Rectal smooth muscle tissue (tissue), 1 donor: ENCODE results near the gene DPCD.
"Not testable (repeated sequence)": the region's sequence is repeated elsewhere in the genome, so short reads cannot be mapped to it uniquely, and the experiment has no call there.

Experiments
- H3K27ac ChIP-seq: one replicate; pipeline ENCODE4 v1.7.0; 2013; ENCODE audit warnings: low read depth, low read length, inconsistent platforms
- H3K27me3 ChIP-seq: one replicate; pipeline ENCODE4 v1.7.0; 2013; ENCODE audit warnings: low read length; ENCODE audit not compliant: control insufficient read depth, insufficient read depth
- H3K36me3 ChIP-seq: one replicate; pipeline ENCODE4 v1.7.0; 2013; ENCODE audit warnings: low read length; ENCODE audit not compliant: control insufficient read depth, insufficient read depth
- H3K4me1 ChIP-seq: one replicate; pipeline ENCODE4 v1.7.0; 2013; ENCODE audit warnings: low read length; ENCODE audit not compliant: control insufficient read depth, insufficient read depth
- H3K4me3 ChIP-seq: one replicate; pipeline ENCODE4 v1.7.0; 2013; ENCODE audit warnings: low read length
- H3K9ac ChIP-seq: one replicate; pipeline ENCODE4 v1.7.0; 2013; ENCODE audit warnings: low read length

DPCD gene

DNA sequence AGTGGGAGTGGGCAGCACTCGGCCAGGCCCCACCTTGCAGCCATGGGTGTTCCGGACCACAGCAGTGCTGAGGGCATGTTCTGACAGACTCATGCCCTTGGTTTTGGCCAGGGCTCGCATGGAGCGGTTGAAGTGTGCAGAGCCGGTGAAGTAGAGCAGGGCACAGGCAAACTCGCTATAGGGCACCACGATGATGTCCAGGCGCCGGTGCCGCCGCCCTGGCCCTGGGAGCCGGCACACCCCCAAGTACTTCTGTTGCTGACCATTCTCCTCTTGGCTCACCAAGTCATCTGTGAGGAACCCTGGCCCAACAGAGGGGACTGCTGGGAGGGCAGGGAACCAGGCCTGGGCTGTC is 8.6 kb upstream of the DPCD start:
- peaks cover 13% of the 10 kb centered on the region for H3K36me3 ChIP-seq
- H3K4me1 ChIP-seq = no peaks in the 10 kb centered on the region
- no peak overlapping the region for H3K4me3 ChIP-seq
- H3K27ac ChIP-seq = no peak overlapping the region
- H3K9ac ChIP-seq = no peak overlapping the region
- H3K27me3 ChIP-seq = no peaks in the 10 kb centered on the region

DNA sequence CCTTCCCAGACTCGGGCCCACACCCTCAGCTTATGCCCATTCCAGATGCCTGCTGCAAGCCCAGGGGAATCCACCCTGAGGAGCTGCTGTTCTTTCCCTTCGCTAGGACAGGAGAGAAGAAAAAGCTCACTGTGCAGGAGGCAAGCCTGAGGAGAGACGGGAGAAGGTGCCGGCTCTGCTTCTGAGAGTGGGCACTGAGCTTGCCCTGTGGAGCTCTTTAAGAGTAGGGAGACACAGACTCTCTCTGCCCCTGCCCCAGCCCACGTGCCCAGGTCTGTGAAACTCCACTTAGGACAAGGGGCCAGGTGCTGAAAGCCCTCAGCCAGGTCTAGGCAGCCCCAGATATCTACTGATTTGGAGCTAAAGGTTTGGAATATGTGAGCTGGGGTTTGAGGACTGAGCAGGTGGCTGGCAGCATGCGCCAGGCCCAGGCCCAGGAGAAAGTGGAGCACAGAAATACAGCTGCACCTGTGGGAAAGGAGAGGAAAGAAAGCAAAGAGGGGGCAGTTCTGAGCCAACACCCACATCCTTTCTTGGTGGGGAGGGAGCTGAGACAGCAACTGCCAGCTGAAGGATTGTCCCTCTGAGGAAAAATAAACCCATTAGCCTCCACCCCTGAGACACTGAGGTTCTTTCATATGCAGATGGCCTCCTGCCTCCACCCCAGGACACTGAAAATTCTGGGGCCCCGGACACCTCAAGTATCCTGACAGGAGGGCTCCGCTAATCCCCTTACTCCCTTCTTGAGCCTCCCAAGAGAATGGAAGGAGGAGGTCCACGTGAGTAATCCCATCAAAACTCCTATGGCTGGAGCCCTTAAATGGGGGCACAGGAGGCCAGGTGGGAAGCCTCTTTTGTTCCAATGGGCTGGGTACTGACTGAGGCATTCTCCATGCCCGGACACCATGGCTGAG is 7.4 kb upstream of the DPCD start:
- no peak overlapping the region for H3K27ac ChIP-seq
- H3K9ac ChIP-seq = no peak overlapping the region
- peaks cover 21% of the 10 kb centered on the region for H3K36me3 ChIP-seq
- no peaks in the 10 kb centered on the region for H3K27me3 ChIP-seq
- H3K4me1 ChIP-seq = no peaks in the 10 kb centered on the region
- H3K4me3 ChIP-seq = no peak overlapping the region

DNA sequence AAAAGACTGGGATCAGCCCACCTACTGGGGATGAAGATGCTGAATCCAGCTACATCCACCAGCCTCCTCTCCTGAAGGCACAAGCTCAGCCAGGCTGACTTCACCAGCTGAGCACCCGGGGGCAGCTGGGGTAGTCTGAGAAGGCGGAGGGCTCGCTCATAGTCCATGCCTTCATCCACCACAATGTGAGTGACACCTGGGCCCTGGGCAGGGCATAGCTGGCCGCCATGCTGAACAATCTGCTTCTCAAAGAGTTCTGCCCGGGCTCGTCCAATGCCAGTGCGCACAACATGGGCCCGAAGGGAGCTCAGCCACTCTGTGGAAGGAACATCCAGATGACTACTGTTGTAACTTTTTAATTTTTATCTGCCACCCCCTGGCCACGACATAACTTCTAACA is 2.3 kb upstream of the DPCD start:
- no peaks in the 10 kb centered on the region for H3K27me3 ChIP-seq
- no peak overlapping the region for H3K27ac ChIP-seq
- peaks cover 4% of the 10 kb centered on the region for H3K4me1 ChIP-seq

DNA sequence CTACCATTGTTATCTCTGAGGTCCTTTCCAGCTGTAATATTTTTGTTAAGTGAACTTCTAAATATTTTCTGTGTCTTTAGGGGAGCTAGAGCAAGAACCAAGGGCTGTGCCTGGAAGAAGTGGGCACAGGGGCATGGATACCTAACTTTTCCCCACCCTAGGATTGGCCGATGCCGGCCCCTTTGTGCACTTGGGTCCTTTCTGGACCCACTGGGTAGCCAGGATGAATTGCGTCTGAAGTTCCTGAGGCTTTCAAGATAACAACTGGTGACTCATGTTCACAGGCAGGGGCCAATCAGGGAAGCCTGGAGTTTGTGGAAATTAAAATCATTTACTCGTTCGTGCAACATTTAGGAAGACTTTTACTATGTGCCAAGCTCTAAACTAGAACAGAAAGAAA is 758 bp downstream of the DPCD start:
- peaks cover 9% of the 10 kb centered on the region for H3K36me3 ChIP-seq
- H3K4me1 ChIP-seq = peaks cover 4% of the 10 kb centered on the region
- no peak overlapping the region for H3K9ac ChIP-seq
- no peak overlapping the region for H3K27ac ChIP-seq
- H3K27me3 ChIP-seq = no peaks in the 10 kb centered on the region
- peak overlapping the region; percentile 97 for H3K4me3 ChIP-seq

More for the DNA sequence above, 2.3 kb upstream of the DPCD start:
- Histone ChIP-seq H3K36me3 (peaks cover 21% of the 10 kb centered on the region), H3K4me3 (no peak overlapping the region), H3K9ac (no peak overlapping the region)

DNA sequence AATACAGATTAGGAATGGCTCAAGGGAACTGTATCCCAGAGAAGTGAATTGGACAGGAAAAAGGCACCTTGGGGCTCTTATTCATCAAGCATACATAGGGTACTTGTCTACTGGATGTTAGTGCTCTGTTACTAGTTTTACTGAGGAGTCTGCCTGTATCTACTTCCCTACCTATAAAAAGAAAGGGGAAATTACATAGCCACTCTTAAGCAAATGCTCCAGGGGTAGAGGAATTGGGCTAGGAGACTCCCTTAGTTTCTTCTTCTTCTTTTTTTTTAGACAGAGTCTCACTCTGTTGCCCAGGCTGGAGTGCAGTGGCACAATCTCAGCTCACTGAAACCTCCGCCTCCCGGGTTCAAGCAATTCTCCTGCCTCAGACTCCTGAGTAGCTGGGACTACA is 5.2 kb downstream of the DPCD start:
- not testable (repeated sequence) for H3K27ac ChIP-seq, H3K4me3 ChIP-seq, H3K9ac ChIP-seq, H3K36me3 ChIP-seq, H3K27me3 ChIP-seq, H3K4me1 ChIP-seq

DNA sequence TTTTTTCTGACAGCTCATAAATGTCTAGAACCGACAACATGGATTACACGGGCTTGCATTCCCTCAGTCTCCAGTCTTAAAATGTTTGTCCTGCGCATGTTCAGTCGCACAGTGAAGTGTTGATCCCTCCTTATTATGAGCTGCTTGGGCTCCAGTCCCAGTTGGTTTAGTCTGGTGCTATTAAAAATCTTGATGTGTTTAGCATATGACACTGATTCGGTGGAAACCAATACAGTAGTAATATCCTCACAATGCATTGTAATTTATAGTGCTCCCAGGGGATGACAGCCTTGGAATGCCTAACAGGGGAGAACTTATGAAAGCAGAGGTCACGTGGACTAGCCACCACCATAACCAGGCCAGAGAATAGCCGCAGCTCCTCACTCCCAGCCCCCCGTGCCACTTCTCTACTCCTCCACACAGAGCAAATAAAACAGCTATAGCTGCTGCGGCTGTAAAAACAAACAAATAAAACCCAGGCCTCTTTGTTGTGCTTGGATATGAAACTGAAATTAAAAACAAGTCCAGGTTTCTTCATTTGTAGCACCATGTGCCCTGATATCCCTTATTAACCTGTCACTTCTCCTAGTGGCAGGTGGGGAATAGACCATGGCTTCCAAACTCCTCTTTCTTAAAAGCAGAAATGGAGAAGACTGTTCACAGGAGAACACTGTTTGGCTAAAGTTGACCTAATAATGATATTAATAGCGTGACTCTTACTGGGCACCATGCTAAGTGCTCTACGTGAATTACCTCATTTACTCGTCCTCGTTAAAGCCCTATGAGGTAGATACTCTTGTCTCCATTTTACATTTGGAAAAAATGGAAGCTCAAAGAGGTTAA is 7.7 kb downstream of the DPCD start:
- H3K27me3 ChIP-seq = no peaks in the 10 kb centered on the region
- no peaks in the 10 kb centered on the region for H3K36me3 ChIP-seq
- H3K27ac ChIP-seq = no peak overlapping the region
- no peaks in the 10 kb centered on the region for H3K4me1 ChIP-seq
- H3K4me3 ChIP-seq = no peak overlapping the region
- no peak overlapping the region for H3K9ac ChIP-seq

DNA sequence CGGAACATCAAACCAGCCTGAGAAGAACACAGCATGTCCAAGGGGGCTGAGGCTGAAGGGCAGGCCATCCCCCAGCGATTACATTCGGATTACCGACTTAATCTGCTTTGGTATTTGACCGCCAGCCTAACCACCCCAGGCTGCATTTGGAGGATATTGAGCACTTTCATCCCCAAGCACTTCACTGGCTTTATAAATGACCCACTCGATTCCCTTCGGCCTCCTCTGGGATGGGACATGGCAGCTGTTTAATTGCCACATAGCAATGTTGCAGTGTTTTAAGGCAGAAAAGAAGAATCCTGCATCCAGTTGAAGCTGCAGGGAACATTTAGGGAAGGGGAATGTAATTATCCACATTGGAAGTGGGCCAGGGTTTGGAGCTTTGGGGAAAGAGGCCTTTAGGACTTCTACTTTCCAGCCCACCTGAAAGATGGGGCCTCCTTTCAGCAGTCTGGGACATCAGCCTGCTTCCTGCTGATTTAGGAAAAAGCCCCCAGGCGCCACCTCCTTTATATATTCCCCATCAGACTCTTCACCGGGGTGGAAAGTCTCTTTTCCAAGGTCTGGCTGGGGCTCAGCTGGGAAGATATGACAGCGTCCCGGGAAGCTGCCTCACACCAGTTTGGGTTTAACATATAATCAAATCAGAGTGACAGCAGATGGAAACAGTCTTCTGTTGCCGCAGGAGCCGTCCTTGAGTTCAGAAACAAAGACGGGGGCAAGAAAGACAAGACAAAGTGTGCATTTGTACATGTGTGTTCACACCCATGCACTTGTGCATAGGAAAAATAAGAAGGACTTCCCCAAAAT is 9.2 kb downstream of the DPCD start:
- H3K4me1 ChIP-seq = no peaks in the 10 kb centered on the region
- H3K27ac ChIP-seq = no peak overlapping the region
- no peak overlapping the region for H3K9ac ChIP-seq
- no peaks in the 10 kb centered on the region for H3K27me3 ChIP-seq
- no peaks in the 10 kb centered on the region for H3K36me3 ChIP-seq
- H3K4me3 ChIP-seq = no peak overlapping the region

DNA sequence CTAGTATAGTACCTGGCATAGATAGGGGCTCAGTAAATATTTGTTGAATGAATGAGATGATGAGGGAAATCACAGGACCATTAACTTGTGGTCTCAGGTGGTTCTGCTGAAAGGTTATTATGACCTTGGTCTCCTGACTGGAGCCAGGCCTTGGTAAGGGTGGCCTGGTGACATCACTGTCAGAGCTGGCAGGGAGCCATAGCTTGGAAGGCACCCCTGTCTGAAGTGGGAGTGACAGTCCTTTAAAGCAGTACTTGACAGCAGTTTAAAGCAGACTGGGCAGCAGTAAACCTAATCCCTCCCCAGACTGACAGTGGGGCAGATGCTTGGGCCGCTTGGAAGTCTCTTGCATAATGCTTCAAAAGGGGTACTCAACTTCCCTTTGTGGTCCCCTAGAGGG is 13.4 kb downstream of the DPCD start:
- peaks cover 2% of the 10 kb centered on the region for H3K36me3 ChIP-seq
- H3K4me1 ChIP-seq = no peaks in the 10 kb centered on the region
- H3K9ac ChIP-seq = no peak overlapping the region
- no peak overlapping the region for H3K4me3 ChIP-seq
- H3K27ac ChIP-seq = no peak overlapping the region
- H3K27me3 ChIP-seq = no peaks in the 10 kb centered on the region

DNA sequence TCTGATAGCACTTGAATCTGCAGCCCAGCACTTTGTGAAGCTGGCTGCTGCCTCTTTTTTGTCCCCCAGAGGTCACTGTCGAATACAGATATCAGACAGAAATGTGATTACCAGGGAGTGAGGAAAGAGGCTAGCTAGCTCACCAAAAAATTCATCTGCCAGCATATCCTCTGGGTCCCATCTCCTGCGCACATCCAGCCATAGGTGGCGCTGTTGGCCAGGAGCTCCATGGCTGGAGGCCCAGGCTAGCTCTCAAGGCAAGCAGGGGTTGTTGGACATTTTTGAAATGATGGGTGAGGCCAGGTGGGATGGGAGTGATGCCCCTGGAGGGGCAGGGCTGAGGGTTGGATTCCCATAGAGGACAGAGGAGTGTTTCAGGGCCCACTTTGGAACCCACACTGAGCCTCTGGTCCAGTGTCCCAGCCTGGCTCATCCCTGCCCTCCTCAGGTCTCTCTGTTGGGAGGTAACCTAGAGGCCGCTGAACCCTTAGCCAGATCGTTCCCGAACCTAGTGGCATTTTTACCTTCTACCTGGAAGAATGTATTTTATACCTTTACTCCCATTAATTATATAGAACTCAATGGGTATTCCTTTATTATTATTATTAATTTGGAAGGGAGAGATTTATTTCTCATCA is 14.8 kb downstream of the DPCD start:
- Histone ChIP-seq H3K36me3 (peaks cover 5% of the 10 kb centered on the region), H3K4me3 (no peak overlapping the region), H3K9ac (no peak overlapping the region), H3K27ac (no peak overlapping the region), H3K27me3 (no peaks in the 10 kb centered on the region), H3K4me1 (no peaks in the 10 kb centered on the region)

DNA sequence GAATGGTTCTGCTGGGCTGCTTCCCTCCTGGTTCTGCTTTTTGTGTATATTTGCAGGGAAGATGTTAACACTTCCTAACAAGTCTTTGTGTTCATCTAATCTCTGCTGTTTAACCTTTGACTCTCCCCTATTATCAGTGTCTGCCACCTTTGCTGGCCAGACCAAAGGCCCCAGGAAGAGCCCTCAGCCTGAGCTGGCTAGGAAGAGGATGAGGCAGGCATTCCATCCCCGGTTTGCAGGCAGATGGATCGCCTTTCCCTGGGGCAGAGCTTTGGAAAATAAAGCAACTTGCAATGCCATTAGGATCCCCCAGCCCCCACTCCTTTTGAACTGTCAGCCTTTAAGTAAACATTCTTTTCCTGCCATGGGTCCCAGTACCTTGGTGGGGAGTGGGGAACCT is 19.0 kb downstream of the DPCD start:
- Histone ChIP-seq H3K27me3 (no peaks in the 10 kb centered on the region), H3K36me3 (peaks cover 17% of the 10 kb centered on the region), H3K9ac (no peak overlapping the region), H3K27ac (no peak overlapping the region), H3K4me3 (no peak overlapping the region), H3K4me1 (no peaks in the 10 kb centered on the region)

DNA sequence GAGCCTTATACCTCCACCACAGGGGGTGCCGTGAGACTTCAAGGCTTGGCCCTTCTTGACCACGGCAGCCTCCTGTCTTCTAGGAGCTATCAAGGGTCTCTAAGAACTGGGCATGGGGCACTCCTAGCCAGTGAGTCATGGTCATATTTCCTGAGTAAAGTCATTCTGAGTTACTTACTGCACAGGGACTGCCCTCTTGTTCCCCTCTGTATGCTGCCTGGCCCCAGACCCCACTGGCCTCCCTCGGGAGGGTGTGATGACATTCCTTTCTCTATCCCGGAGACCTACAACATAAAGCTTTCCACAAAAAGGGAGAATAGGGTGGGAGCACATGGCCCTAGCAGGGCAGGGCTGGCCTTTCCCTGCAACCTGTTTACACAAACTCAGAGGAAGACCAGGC is 21.4 kb downstream of the DPCD start:
- peaks cover 17% of the 10 kb centered on the region for H3K36me3 ChIP-seq
- H3K27ac ChIP-seq = no peak overlapping the region

More for the DNA sequence above, 21.4 kb downstream of the DPCD start:
- no peak overlapping the region for H3K9ac ChIP-seq
- H3K27me3 ChIP-seq = no peaks in the 10 kb centered on the region
- H3K4me1 ChIP-seq = no peaks in the 10 kb centered on the region
- H3K4me3 ChIP-seq = no peak overlapping the region
